Dermis microvascular lymphatic vessel endothelial cell (primary cell): Measurements from ENCODE around the gene SPEM2. TPM values are rescaled to one million over a fixed set of nuclear protein-coding genes. Genes with fewer than 3 reads are reported as not detected.

Experiments
- DNase-seq, 2 donors: peaks; one replicate each; pipeline versions ENCODE4 v3.0.0 to v3.0.0-alpha.2; 2010; ENCODE audit warnings: low read depth in 2 of 2
- total RNA-seq: library from RNA; depleted of rRNA; stranded (reverse); fragments of >200 nt; gene quantifications from 2 replicates; pipeline ENCODE4 v1.2.1, GENCODE V29; 2014

SPEM2 gene
- total RNA-seq, 1 donor from 2014 or later = not detected

DNA sequence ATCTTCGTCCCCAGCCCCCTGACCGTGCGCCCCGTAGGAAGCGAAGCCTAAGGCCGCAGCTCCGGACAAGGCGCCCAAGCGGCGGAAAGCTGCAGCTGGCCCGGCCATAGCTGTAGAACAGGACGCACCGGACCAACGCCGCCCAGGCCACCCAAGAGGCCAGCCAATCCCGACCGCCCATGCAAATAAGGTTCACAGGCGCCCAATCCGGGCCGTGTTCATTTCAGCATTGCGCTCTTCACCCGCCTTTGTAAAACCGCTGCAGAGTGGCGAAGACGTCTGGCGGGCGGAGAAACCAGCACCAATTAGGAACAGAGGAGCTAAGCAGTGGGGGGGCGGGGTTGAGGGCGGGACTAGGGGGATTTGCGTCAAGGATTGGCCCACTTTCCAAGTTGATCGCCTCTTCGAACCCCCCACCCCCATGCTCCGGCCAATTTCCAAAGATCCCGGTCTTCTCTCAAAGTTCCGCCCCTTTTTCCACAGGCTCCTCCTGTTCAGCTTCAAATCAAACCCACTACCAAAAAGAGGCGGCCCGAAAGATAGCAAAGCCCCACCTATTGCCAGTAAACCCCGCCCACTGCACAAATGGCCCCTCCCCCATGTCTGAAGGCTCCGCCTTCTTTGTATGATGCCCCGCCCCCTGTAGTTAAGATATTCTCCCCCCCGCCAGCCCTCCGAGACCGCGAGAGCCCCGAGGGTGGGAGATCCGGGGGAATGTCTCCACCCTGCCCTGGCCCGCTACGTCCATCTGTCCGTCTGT, 21.3 kb upstream of the SPEM2 start, which contains the start of gene TMEM256:
Gene TMEM256 (minus strand): TSS at position 121 of the 760 bp plus-strand sequence. CDS start 13 bp downstream, at position 108.
- DNase-seq = peak; percentile 98 to 100

DNA sequence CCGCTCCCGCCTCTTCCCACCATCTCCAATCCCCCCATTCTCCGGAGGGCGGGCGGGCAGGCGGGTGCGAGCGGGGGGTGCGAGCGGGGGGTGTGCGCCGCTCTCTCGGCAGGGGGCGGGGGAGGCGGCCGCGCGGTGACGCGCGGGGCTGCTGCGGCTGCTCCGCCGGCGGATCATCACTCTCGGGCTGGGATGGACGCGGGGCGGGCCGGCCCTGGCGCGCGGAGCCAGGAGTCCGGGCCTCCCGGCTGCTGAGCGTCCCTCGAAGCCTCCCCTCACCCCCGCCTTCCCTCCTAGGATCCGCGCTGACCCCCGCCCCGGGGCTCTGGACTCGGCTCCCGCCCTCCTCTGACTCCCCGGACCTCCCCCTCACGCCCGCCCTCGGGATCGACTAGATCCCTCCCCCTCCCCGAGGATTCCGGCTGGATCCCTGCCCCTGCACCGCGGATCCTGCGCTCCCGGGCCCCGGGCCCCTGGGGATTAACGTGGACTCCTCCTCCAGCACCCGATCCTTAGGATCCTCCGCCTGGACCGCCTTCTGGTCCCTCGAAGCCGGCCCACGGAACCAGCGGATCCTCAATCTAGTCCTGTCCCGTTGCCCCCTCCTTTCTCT, 20.6 kb upstream of the SPEM2 start:
- DNase-seq = no peak

DNA sequence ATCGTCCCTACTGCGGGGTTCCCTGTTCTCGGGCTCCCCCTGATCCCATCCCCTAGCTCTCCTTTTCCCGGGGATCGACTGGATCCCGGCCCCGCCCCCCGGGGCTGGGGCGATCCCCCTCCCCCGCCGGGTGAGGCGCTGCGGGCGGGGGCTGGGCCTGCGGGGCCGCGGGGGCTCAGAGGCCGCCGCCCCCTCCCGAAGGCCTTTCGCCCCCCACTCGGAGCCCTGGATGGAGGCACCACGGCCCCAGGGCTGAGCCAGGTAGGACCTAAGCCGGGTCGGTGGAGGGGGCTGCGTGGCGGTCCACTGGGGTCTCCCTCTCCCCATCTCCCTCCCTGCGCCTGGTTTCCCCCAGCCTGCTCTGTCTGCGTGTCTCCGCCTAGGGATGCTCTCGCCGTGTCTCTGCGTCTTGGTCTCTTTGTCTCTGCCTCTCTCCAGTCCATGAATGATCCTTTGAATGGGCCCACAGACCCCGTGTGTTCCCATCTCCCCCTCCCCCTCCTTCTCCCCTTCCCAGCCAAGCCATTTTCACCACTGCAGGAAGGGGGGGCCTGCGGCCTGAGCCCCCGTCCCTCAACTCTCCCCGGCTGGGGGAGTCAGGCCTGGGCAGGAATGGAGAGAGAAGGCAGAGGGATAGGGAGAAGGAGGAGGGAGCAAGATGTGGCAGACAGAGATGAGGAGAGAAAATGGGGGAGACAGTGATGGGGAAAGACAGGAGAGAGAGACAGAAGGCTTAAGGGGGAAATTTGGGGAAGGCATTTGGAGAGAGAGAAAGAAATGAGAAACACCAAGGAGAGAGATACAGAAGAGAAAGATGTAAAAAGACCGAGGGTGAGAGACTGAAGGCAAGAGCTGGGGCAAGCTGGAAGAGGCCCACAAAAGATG, 19.8 kb upstream of the SPEM2 start:
- DNase-seq = no peak

DNA sequence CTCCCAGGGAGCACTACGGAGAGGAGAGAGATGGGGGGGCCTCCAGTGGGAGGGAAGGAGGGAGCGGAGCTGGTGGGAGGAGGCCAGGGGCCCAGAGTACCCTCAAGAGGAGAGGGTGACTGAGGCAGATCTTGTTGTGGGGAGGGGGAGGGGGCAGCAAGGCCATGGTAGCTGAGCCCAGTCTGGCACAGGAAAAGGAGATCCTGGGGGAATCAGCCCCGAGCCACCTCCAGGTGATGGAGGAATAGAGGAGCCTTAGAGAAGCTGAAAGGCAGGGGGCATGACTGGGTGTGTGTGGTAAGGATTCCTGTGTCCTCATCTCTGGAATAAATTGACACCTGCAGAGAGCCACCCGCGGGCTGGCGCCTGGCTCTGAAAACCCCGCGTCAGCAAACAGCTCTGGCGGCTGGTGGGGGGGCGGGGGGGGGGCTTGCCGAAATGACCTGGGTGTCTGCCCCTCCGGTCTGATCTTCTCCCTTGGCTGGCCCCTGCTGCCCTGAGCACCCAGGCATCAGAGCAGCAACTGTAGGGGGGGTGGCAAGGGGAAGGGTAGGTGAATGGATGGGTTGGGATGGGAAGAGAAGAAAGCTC, 19.1 kb upstream of the SPEM2 start:
- no peak for DNase-seq

DNA sequence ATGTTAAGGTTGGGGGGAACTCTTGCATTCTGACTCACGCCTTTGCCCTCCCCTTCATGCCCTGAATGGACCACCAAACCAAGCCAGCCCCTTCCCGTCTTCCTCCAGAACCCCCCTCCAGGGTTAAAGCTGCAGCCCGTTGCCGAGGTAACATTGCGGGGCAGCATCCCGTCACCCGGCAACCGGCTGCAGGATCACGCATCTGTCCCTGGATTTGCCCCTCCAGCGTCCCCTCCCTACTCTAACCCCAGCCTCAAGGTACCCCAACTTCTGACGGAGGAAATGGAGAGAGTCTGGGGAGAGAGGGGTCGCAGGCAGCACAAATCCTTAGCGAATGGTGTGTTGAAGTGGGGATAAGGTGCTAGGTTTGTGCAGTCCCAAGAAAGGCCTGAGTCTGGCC, 18.3 kb upstream of the SPEM2 start:
- DNase-seq = no peak

DNA sequence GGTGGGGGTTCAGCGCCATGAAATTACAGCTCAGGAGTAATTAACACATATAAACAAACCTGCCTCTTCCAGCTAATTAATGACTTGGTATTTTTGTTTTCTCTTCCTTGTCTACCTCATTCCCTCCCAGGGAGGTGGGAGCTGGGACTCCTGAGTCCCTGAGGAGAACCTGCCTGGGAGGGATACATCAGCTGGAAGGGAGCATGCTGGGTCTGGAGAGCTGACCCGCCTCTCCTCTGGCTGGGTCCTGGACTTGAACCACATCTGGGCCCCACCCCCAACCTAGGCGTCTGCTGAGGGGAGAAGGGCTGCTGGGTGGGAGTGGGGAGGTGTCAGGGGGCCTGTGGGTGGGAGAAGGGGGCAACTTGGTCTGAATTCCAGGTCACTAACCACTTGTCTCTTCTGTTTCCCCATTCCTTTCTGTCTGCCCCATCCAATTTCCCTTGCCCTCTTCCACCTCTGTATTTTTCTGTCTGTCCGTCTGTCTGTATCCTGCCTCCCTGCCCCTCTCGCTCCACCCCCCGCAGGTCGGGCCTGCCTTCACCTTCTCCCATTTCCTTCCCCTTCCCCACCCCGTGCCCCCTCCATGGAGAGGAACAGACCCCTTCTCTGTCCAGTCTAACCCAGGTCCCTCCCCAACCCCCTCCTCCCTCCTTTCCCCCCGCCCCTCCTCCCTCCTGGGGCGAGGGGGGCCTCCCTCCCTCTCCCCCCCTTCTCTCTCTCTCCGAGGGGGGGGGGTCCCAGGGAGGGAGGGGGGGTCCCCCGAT, 17.7 kb upstream of the SPEM2 start, which contains the start of gene NLGN2:
Gene NLGN2 (plus strand): TSS at position 361 of the 767 bp plus-strand sequence. CDS start 411 bp downstream, outside the sequence.
- no peak for DNase-seq

GRCh38 chr17:7408252-7408727, 17.1 kb upstream of the SPEM2 start:
- no peak for DNase-seq

DNA sequence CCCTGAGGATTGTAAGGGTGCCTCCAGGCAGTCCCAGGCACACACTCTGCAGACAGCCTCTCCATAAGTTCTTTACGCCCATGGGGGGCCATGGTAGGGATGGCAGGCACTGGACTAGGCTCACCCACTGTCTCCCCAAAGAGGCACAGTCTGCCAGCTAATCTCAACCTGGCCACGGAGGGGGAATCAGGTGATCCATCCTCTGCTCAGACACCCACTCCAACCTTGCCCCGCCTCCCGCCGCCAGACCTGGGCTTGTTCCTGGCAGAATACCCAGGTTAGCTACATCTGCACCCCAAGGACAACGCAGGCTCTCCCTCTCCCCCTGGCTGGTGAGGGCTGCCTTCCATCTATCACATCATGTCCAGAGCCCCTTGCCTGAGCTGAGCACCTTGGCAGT, 16.6 kb upstream of the SPEM2 start:
- no peak for DNase-seq

DNA sequence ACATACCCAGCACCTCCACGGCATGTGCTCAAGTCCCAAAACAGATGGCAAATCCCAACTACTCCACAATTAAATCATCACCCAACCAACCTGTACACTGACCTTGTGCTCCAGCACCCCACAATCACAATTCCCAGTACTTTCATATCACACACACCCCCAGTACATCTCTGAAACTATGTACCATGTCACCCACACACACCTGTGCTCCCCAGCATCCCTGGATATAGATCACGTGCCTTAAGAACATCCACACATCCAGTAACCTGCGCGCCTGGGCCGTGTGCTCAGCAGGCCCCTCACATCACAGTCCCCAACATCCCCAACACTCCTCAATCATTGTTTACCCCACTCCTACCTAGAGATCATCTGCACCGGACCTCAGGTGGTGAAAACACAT, 15.7 kb upstream of the SPEM2 start:
- no peak for DNase-seq

DNA sequence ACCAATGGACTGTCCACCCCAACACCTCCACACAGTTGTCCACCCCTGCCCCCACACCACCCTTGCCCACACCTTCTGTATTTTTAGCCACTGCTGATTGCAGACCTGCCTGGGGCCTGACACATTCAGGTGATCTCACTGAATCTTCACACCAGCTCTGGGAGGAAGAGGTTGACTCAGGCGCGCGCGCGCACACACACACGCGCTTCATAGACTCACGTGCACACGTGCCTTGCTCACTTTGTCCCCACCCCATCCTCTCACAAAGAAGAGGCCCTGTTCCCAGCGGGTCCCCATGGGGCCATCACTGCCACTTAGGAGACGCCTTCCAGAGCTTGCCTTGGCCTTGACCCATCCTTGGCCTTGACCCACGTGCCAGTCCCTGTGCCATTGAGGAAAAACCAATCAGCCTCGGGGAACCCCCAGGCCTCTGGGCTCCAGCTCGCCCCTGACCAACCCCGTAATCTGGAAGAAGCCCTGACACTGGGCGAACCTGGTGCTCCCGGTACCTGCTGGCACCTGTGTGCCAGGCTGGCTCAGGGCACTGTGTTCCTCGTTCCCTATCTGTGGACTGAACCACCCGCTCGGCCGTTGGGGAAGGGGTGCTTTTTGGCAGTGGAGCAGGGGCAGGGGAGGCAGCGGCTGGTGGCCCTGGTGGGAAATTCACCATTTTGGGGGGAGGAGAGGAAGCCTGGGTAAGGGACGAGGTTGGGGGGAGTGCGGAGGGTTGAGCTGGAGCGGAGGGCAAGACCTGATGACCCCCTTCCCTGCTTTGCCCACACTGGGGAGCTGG, 14.6 kb upstream of the SPEM2 start:
- DNase-seq = no peak

DNA sequence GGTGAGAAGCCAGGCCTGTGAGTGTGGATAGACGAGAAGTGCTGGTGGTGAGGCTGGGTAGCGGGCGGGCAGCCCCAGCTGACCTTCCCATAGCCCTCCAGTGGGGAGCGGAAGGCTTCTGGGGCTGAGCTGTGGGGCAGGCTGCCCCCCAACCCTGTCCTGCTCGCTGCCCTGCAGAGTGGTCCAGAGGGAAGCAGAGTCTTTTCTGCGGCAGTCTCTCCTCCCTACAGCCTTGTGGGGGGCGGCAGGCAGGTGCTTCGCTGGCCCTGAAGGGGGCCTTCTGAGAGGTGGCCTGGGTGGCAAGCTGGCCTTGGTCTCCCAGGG, 14.0 kb upstream of the SPEM2 start:
- no peak for DNase-seq

- DNase-seq = no peak
Measured at GRCh38 chr17:7413346-7413985, 11.9 kb upstream of the SPEM2 start.

DNA sequence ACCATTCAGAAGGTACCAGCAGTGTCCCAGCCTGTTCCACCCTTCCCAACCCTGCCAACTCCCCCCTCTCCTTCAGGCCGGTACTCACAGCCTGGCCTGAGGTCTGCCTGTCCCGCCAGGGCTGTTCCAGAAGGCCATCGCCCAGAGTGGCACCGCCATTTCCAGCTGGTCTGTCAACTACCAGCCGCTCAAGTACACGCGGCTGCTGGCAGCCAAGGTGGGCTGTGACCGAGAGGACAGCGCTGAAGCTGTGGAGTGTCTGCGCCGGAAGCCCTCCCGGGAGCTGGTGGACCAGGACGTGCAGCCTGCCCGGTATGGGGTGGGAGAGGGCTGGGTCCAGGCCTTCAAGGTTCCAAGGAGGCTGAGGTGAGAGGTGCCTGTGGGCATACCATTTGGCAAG, 10.6 kb upstream of the SPEM2 start:
- no peak for DNase-seq

DNA sequence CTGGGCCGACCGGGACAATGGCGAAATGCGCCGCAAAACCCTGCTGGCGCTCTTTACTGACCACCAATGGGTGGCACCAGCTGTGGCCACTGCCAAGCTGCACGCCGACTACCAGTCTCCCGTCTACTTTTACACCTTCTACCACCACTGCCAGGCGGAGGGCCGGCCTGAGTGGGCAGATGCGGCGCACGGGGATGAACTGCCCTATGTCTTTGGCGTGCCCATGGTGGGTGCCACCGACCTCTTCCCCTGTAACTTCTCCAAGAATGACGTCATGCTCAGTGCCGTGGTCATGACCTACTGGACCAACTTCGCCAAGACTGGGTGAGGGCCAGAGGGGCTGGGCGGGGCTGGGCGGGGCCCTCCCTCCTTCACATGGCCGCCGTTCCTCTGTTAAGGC, 9.6 kb upstream of the SPEM2 start:
- DNase-seq = no peak

GRCh38 chr17:7416323-7416722, 9.1 kb upstream of the SPEM2 start:
- no peak for DNase-seq

DNA sequence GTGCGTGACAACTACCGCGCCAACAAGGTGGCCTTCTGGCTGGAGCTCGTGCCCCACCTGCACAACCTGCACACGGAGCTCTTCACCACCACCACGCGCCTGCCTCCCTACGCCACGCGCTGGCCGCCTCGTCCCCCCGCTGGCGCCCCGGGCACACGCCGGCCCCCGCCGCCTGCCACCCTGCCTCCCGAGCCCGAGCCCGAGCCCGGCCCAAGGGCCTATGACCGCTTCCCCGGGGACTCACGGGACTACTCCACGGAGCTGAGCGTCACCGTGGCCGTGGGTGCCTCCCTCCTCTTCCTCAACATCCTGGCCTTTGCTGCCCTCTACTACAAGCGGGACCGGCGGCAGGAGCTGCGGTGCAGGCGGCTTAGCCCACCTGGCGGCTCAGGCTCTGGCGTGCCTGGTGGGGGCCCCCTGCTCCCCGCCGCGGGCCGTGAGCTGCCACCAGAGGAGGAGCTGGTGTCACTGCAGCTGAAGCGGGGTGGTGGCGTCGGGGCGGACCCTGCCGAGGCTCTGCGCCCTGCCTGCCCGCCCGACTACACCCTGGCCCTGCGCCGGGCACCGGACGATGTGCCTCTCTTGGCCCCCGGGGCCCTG, 8.3 kb upstream of the SPEM2 start:
- no peak for DNase-seq

DNA sequence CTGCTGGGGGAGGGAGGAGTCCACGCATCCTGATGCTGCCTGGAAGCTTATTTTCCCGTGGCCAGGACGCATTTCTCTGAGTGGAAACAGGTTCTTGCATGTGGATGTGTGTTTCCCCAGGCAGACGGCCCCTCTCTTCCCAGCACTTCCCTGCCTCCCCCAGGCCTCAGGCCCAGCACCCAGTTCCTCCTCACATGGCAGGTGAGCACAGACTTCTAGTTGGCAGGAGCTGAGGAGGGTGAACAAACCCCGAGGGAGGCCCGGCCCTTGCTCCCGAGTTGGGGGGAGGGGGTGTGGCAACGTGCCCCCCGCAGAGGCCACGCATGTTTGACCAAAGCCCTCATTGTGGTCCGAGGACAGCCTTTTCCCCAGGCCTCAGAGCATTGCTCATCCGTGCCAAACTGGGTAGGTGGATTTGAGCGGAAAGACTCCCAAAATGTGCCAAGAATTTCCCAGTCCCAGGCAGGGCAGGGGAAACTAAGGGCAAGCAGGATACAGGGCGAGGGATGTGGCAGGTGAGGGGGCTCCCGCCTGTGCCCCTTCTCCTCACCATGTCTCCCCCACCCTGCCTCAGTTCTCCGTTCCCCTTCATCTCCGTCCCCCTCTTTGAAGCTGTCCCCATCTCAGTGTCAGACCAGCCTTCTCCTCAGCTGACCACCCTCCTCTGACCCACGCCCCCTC, 6.8 kb upstream of the SPEM2 start:
- no peak for DNase-seq

DNA sequence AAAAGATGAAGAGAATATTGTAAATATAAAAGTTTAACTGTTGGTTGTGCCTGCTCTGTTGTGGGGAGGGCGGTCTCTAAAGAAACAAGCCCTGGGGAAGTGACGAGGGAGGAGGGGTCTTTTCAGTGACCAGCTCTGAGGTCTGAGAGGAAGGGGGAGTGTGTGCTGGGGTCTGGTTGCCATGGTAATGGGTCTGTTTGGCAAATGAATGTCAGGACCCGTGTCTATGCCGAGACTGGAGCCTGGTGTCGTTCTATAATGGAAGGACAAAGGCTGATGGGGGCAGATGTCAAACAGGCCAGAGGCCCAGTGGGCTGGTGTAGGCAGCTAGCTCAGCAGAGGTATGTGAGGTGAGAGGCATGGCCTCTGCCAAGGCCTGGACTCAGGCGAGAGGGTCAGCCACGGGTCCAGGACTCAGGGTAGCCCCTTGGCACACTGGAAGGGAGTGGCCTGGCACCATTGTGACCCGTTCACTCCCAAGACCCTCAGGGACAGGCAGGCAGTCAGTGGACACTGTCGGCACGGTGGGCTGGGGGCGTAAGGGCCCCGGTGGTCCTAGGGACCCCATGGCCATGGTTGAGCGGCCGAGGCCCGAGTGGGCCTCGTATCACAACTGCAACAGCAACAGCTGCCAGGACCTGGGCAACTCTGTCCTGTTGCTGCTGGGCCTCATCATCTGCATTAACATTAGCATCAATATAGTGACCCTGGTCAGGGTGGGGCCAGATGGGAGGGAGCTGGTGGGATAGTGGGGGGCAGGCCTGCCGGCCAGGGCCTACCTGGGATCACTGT, 5.4 kb upstream of the SPEM2 start, which contains the start of gene SPEM1:
Gene SPEM1 (plus strand): TSS at position 506 of the 792 bp plus-strand sequence. CDS start 61 bp downstream, at position 567.
- DNase-seq = no peak
